ENCODE data around the gene GTF3C2.
"Not testable (repeated sequence)": the region's sequence is repeated elsewhere in the genome, so short reads cannot be mapped to it uniquely, and the experiment has no call there.

Gene GTF3C2

DNA sequence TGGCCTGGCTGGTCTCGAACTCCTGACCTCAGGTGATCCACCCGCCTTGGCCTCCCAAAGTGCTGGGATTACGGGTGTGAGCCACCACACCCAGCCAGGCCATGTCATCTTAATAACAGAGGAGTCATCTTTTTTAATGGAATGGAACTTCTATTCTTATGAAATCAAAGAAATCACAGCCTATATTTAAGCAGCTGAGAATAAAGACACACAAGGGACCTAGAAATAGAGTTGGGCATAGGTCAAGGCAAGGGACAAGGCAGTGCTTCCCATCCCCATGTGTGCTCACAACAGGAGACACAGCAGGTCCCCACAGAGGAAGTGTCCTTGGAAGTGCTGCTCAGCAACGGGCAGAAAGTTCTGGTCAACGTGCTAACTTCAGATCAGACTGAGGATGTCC, 17.0 kb upstream of the GTF3C2 start:
- DNase-seq (ENCODE audit: low spot score), result no peak

DNA sequence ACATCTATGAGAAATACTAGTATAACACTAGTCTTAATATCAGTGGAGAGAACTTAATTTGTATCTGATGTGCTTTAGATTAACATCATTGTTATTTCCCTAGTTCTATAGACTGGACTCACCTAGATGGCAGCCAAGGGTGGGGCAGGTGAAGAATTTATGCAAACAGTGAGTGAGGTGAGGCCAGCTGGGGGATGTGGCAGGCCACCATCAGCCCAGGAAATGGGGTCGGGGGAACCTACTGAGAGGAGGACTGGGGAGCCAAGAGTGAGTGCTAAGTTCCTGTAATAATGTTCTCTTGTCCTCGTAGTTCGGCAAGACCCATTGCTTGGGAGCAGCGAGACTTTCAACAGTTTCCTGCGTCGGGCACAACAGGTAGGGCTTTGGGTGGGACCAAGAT, 16.4 kb upstream of the GTF3C2 start:
- no peak for DNase-seq (ENCODE audit: low spot score)

- DNase-seq (ENCODE audit: low spot score), result peak; percentile 50
Measured at GRCh38 chr2:27370816-27371620, 14.5 kb upstream of the GTF3C2 start.

- DNase-seq (ENCODE audit: low spot score), result peak; percentile 95
Measured at GRCh38 chr2:27370026-27370815, 13.7 kb upstream of the GTF3C2 start, which contains the start of the genes EIF2B4 and SNX17. Gene EIF2B4, minus strand, starts transcription at chr2:27370338. Its CDS starts 24 bp downstream, at chr2:27370314. Gene SNX17, plus strand, starts transcription at chr2:27370616. Its CDS starts 128 bp downstream, at chr2:27370744.

GRCh38 chr2:27369471-27370025, 13.0 kb upstream of the GTF3C2 start:
- DNase-seq (ENCODE audit: low spot score), result peak; percentile 61

DNA sequence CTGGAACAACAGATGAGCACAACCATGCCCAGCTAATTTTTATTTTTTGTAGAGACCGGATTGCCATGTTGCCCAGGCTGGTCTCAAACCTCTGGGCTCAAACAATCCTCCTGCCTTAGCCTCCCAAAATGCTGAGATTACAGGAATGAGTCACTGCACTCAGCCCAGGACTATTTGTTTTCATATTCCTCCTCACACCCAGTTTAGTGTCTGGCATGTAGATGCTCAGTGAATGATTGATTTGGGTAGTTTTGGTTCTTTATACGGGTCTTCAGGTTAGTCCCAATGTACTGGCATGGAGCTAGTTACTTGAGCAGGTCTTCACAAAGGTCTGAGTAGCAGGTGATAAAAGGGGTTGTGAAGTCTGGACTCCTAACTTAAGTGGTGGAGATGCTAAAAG, 7.4 kb upstream of the GTF3C2 start:
- no peak for DNase-seq (ENCODE audit: low spot score)

DNA sequence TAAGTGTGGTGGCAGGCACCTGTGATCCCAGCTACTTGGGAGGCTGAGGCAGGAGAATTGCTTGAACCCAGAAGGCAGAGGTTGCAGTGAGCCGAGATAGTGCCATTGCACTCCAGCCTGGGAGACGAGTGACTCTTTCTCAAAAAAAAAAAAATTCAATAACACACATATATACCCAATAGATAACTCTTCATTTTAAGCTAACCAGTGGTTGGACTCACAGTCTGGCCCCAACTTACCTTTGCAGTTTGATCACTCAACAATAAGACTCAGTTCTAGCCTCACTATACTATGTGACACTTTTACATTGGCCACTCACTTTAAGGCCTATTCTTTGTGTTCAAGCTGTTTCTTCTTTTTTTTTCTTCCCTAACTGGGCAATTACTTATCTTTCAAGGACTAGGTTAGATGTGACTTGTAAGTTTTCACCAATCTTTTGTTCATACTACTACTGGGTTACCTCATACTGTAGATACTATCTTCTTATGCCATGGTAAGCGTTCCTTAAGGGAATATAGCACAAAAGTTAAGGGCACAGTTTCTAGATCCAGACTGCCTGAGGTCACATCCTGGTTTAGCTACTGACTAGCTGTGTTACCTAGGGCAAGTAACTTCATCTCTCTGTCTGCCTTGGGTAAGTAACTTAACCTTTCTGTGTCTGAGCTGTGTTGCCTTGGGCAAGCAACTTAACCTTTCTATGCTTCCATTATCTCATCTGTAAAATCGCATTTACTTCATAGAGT, 6.3 kb upstream of the GTF3C2 start:
- DNase-seq (ENCODE audit: low spot score), result no peak

DNA sequence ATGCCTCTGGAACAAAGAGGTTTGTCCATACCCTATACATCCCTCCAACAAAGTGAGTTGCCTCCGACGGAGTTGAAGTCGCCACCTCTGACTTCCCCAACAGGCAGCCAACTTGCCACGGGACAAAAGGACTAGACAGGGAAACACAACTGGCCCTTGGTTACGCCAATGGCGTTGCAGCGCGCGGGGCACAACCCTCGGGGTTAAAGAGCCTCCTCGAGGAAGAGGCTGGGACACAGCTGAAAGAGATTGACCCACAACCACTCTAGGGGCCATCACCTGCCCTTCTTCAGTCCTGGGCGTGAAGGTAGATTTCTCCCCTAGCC, 545 bp downstream of the GTF3C2 start:
- no peak for DNase-seq (ENCODE audit: low spot score)

DNA sequence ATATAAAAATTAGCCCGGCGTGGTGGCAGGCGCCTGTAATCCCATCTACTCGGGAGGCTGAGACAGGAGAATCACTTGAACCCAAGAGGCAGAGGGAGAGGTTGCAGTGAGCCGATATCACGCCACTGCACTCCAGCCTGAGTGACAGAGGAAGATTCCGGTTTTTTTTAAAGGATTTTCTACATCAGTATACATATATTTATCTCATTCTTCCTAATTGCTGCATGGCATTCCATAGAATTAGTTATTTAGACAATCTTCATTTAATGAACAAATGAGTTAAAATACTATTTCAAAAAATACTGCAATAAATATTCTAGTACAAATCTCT, 2.0 kb downstream of the GTF3C2 start:
- no peak for DNase-seq (ENCODE audit: low spot score)

DNA sequence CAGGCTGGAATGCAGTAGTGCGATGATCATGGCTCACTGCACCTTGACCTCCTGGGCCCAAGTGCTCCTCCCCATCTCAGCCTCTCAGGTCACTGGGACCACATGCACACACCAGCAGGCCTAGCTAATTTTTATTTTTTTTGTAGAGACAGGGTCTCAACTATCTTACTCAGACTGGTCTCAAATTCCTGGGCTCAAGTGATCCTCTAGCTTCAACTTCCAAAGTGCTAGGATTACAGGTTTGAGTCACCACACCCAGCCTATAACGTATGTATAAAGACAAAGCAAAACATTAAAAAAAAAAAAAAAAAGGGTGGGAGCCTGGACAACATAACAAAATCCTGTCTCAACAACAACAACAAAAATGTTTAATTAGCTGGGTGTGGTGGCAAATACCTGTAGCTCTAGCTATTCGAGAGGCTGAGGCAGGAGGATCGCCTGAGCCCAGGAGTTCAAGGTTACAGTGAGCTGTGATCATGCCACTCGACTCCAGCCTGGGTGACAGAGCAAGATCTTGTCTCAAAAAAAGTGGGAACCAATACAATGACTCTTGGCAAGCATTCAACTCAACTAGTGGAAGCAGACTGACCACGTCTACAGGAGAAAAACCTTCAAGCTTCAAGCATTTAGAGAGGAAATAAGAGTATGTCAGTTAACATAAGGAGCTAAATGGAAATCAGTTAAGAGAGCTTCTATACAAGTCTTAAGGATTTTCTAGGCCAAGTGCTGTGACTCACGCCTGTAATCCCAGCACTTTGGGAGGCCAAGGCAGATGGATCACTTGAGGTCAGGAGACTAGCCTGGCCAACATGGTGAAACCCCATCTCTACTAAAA, 2.6 kb downstream of the GTF3C2 start:
- no peak for DNase-seq (ENCODE audit: low spot score)

- DNase-seq (ENCODE audit: low spot score), result not testable (repeated sequence)
Measured at GRCh38 chr2:27353386-27353761, 3.2 kb downstream of the GTF3C2 start.

- DNase-seq (ENCODE audit: low spot score), result no peak
Measured at GRCh38 chr2:27351802-27352598, 4.6 kb downstream of the GTF3C2 start.

DNA sequence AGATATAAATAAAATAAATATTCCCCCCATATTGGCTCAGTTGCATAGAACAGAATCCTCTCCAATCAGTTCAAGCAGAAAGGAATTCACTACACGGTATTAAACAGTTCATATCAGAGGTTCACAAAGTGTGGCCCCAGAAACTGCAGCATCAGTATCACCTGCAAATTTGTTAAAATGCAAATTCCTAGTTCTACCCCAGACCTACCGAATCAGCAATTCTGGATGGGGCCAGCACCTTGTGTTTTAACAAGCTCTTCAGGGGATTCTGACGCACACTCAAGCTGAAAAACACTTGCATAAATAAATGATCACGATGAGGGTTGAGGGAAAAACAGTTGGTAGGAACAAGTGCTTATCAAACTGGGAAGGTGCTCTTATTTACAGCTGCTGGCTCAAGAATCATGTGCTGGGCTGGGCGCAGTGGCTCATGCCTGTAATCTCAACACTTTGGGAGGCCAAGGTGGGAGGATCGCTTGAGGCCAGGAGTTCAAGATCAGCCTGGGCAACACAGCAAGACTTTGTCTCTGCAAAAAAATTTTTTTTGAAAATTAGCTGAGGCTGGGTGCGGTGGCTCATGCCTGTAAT, 6.4 kb downstream of the GTF3C2 start:
- peak; percentile 14 for DNase-seq (ENCODE audit: low spot score)

DNA sequence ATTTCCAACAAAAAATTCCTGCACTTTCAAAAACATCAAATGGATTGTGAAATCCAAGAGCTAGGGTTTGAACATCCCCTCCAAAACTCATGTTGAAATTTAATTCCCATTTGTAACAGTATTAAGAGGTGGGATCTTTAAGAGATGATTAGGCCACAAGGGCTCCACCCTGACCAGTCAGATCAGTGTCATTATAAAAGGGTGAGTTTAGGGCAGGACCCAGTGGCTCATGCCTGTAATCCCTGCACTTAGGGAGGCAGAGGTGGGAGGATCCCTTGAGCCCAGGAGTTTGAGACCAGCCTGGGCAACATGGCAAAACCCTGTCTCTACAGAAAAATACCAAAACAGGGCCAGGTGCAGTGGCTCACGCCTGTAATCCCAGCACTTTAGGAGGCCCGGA, 8.9 kb downstream of the GTF3C2 start:
- DNase-seq (ENCODE audit: low spot score), result no peak

DNA sequence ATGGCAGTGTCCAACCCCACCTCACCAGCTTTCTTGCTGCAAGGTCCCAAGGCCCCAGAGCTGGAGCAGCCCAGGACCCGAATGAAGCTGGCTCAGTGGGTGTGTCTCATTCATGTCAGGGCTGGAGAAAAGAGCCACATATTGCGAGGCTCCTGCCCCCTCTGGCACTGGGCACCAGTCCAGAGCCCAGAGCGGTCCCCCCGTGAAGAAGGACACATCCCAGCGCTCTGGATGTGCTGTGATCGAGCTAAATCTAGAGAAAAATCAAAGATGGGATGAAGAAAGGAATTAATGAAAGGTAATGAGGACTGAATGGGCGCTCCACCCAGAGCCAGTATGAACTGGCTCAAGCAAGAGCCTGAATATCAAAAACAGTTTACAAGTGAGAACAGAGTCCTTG, 20.4 kb downstream of the GTF3C2 start:
- no peak for DNase-seq (ENCODE audit: low spot score)

GRCh38 chr2:27335311-27335710, 21.3 kb downstream of the GTF3C2 start:
- DNase-seq (ENCODE audit: low spot score), result no peak

DNA sequence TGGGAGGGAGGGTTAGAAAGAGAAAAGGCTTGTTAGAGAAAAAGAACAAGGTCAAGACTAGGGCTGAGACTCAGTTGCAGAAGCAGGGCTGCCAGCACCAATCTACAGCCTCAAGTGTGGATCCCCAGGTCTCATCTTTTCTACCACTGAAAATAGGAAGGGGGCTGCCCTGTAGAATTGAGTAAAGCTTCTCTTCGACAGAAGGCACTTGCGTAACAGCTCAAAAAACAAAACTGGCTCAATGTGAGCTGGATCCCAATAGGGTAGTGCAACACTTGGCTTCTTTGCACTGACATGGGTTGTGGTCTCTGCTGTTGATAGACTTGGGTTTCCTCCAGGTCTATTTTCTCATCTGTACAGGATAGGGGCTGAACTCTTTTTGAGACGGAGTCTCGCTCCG, 31.8 kb downstream of the GTF3C2 start:
- DNase-seq (ENCODE audit: low spot score), result no peak

DNA sequence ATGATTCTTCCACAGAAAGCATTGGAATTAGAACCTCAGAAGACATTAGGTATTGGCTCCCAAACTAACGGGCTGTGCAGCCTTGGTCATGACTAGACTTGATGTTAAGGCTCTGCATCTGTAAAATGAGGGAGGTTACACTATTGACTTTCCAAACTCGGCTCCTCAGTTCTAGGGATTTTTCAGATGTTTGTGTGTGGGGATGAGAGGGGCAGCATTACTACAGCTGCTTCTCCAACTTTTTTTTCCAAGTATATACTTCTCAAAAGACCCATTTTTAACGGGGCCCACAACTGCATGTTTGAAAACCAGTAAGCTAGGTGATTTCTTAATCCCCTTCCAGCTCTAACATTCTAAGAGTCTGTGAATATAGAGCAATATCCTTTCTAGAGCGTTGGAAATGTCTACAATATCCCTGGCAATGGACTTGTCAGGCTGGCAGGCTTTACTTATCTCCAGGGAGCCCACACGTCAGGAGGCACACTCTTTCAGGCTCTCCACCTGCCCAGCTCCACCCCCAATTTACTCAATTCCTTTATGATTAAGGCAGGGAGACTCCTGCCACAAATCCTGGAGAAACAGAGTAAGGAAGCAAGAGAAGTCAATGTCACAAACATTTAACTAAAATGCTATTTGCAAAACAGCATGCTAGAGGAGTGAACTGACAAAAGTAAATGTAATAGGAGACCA, 32.8 kb downstream of the GTF3C2 start:
- no peak for DNase-seq (ENCODE audit: low spot score)

- peak; percentile 95 for DNase-seq (ENCODE audit: low spot score)
Measured at GRCh38 chr2:27322766-27323595, 33.6 kb downstream of the GTF3C2 start, which contains the start of gene MPV17. Gene MPV17, minus strand, starts transcription at chr2:27323097. Its CDS starts 580 bp downstream, at chr2:27322517.
